Measurements from ENCODE around the gene CDC42SE2. TPM values are rescaled to one million over a fixed set of nuclear protein-coding genes. Genes with fewer than 3 reads are reported as not detected.

Gene CDC42SE2
- total RNA-seq, 1 experiment from 2014 or later = 32.8 TPM

DNA sequence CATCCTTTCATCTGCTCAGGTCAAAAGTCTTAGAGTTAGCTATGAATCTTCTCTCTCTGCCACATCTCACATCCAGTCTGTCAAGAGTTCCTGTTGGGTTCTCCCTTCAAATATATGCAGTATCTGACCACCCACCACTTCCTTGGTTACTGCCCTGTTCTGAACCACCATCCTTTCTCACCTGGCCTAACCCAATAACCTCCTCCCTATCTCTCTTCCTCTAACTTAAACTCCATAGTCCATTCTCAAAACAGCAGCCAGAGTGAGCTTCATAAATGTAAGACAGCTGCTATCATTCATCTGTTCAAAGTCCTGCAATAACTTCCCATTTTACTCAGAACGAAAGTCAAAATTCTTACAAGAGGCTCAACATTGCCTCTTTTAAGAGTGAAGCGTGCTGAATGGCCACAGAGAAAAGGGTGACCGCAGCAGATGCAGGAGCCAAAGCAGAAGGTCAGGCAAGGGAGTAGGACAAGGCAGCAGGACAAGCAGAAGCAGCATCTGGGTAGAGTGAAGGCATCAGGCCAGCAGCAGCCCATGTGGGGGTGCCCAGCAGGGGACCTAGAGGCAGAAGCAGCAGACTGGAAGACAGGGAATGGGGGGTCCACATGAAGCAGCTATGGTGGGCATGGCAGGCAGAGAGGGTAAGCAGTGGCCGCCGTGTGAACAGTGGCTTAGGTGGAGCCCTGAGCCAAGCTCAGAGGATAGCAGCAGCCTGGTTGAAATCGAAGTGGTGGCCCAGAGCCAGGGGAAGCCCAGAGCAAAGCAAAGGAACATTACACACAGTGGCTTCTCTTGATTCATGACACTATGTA lies 39.3 kb upstream of the CDC42SE2 start:
- no peaks in the 10 kb centered on the region for H3K79me2 ChIP-seq (ENCODE audit: low read depth)
- no peak for DNase-seq
- no TSS peak for BruUV-seq (replicated peaks)
- H3K4me3 ChIP-seq = no peak overlapping the region
- H3K36me3 ChIP-seq (ENCODE audit: low read depth) = no peaks in the 10 kb centered on the region
- POLR2A ChIA-PET (ENCODE audit: unreplicated experiment) = interaction anchor here (0.6 kb wide), 1 partner anchor 34 kb away, joined by 3 read pairs; no protein-coding TSS in a partner anchor
- H3K9me2 ChIP-seq (ENCODE audit: insufficient read depth) = no peaks in the 10 kb centered on the region
- intact Hi-C loops (cut with micrococcal nuclease; ENCODE audit: unreplicated experiment) = no loop called here
- no peaks in the 10 kb centered on the region for H4K20me1 ChIP-seq (ENCODE audit: insufficient read depth)
- H3K4me1 ChIP-seq (replicated peaks; ENCODE audit: insufficient read depth) = peaks cover 12% of the 10 kb centered on the region
- H3K4me2 ChIP-seq = no peak overlapping the region
- CTCF ChIA-PET = no interaction called here
- H3K27me3 ChIP-seq (ENCODE audit: insufficient read depth, low read depth) = no peaks in the 10 kb centered on the region
- H3F3A ChIP-seq (ENCODE audit: insufficient read depth, low read depth) = no peaks in the 10 kb centered on the region
- no peaks in the 10 kb centered on the region for H3K9me3 ChIP-seq (ENCODE audit: insufficient read depth, low read depth)
- TF ChIP-seq, protein P1, sequence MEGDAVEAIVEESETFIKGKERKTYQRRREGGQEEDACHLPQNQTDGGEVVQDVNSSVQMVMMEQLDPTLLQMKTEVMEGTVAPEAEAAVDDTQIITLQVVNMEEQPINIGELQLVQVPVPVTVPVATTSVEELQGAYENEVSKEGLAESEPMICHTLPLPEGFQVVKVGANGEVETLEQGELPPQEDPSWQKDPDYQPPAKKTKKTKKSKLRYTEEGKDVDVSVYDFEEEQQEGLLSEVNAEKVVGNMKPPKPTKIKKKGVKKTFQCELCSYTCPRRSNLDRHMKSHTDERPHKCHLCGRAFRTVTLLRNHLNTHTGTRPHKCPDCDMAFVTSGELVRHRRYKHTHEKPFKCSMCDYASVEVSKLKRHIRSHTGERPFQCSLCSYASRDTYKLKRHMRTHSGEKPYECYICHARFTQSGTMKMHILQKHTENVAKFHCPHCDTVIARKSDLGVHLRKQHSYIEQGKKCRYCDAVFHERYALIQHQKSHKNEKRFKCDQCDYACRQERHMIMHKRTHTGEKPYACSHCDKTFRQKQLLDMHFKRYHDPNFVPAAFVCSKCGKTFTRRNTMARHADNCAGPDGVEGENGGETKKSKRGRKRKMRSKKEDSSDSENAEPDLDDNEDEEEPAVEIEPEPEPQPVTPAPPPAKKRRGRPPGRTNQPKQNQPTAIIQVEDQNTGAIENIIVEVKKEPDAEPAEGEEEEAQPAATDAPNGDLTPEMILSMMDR (conservative IDR thresholded peaks at IDR 0.05) = no peak
- no peak for TF ChIP-seq EZH2 (IDR thresholded peaks at IDR 0.05; ENCODE audit: low read depth)
- H3K27ac ChIP-seq = no peak overlapping the region
- no peak overlapping the region for H2AFZ ChIP-seq

DNA sequence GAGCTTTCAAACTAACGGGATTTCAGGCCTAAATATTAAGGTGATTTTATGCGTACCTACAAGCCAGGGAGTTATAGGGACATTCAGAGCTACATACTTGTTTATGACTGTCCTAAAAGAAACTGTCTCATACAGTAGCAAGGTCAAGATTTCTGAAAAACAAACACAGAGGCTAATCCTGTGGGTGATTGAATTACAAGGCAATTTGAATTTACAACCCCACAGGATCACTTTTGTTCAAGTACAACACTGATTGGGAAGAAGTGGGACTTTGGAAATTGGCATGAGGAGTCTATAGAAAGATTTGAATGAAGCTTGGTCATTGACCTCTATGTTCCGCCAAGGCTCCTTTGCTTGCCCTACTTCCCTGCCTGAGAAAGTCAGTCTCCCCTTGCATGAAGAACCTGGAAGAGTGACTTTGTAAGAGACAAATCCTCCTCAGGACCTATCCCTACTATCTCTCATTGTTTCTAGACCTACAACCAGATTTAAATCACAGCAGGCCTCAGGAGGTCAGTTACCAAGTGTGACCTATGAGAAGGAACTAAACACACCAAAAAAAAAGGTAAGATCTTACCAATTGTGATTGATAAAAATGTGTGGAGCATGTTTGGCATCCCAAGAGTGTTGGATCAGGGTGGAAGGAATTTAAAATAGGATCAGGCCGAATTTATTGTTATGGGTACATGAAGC lies 38.4 kb upstream of the CDC42SE2 start:
- Histone ChIP-seq H3K79me2 (ENCODE audit: low read depth) (no peaks in the 10 kb centered on the region), H3K9me2 (ENCODE audit: insufficient read depth) (no peaks in the 10 kb centered on the region), H3K4me3 (no peak overlapping the region), H4K20me1 (ENCODE audit: insufficient read depth) (no peaks in the 10 kb centered on the region), H3K27me3 (ENCODE audit: insufficient read depth, low read depth) (no peaks in the 10 kb centered on the region), H2AFZ (no peak overlapping the region), H3K4me1 (replicated peaks; ENCODE audit: insufficient read depth) (peaks cover 7% of the 10 kb centered on the region; the same call in 1 of the 2 replicates), H3K4me2 (no peak overlapping the region), H3K36me3 (ENCODE audit: low read depth) (no peaks in the 10 kb centered on the region), H3F3A (ENCODE audit: insufficient read depth, low read depth) (no peaks in the 10 kb centered on the region), H3K27ac (no peak overlapping the region), H3K9me3 (ENCODE audit: insufficient read depth, low read depth) (no peaks in the 10 kb centered on the region)
- intact Hi-C loops (cut with micrococcal nuclease; ENCODE audit: unreplicated experiment) = no loop called here
- CTCF ChIA-PET = no interaction called here
- no peak for TF ChIP-seq EZH2 (IDR thresholded peaks at IDR 0.05; ENCODE audit: low read depth)
- TF ChIP-seq, protein P1 (conservative IDR thresholded peaks at IDR 0.05) = no peak
- BruUV-seq (replicated peaks) = no TSS peak
- no peak for DNase-seq
- POLR2A ChIA-PET (ENCODE audit: unreplicated experiment) = no interaction called here

DNA sequence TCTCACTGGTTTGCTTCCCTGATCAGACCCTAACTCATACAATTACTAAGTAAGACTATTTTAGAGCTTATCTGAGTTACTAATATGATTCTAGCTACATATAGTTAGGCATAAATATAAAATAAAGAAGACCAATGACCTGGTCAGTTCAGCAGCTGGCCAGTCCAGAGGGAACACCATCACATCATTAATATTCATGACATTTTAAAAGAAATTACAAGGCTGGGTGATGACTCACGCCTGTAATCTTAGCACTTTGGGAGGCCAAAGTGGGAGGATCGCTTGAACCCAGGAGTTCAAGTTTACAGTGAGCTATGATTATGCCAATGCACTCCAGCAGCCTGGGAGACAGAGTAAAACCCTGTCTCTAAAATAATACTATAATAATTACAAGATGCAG lies 37.0 kb upstream of the CDC42SE2 start:
- Histone ChIP-seq H3K9me2 (ENCODE audit: insufficient read depth) (no peaks in the 10 kb centered on the region), H3K79me2 (ENCODE audit: low read depth) (no peaks in the 10 kb centered on the region), H3K4me3 (no peak overlapping the region), H3K4me2 (no peak overlapping the region), H3K9me3 (ENCODE audit: insufficient read depth, low read depth) (no peaks in the 10 kb centered on the region), H3K27me3 (ENCODE audit: insufficient read depth, low read depth) (no peaks in the 10 kb centered on the region), H3K4me1 (replicated peaks; ENCODE audit: insufficient read depth) (peaks cover 4% of the 10 kb centered on the region; the same call in 1 of the 2 replicates), H3K27ac (no peak overlapping the region), H4K20me1 (ENCODE audit: insufficient read depth) (no peaks in the 10 kb centered on the region), H3K36me3 (ENCODE audit: low read depth) (no peaks in the 10 kb centered on the region), H2AFZ (no peak overlapping the region), H3F3A (ENCODE audit: insufficient read depth, low read depth) (no peaks in the 10 kb centered on the region)
- ChIA-PET POLR2A (ENCODE audit: unreplicated experiment) (no interaction called here), CTCF (interaction anchor here (0.5 kb wide), 1 partner anchor 36 kb away, joined by 4 read pairs; no protein-coding TSS in a partner anchor)
- DNase-seq = no peak
- intact Hi-C loops (cut with micrococcal nuclease; ENCODE audit: unreplicated experiment) = no loop called here
- no TSS peak for BruUV-seq (replicated peaks)
- TF ChIP-seq EZH2 (IDR thresholded peaks at IDR 0.05; ENCODE audit: low read depth) = no peak
- TF ChIP-seq, protein P1 (conservative IDR thresholded peaks at IDR 0.05) = no peak

Measured in PC-9 (cell line).